HEK293T (cell line): ENCODE results near the gene ITGA3.

Experiments
- FOXA1 ChIP-seq: fragments of 450-650 bp; IDR thresholded peaks from 2 replicates; pipeline ENCODE4 v1.6.1; 2016; ENCODE audit warnings: mild to moderate bottlenecking
- FOXM1 ChIP-seq: fragments of 450-650 bp; IDR thresholded peaks from 2 replicates; pipeline ENCODE4 v1.6.1; 2017; ENCODE audit warnings: mild to moderate bottlenecking, borderline replicate concordance
- HDGF ChIP-seq: fragments of 450-650 bp; IDR thresholded peaks from 2 replicates; pipeline ENCODE4 v1.6.1; 2017; ENCODE audit warnings: antibody characterized with exemption, borderline replicate concordance
- LEF1 ChIP-seq: fragments of 450-650 bp; IDR thresholded peaks from 2 replicates; pipeline ENCODE4 v1.6.1; 2017; ENCODE audit warnings: mild to moderate bottlenecking, borderline replicate concordance
- SP1 ChIP-seq: fragments of 450-650 bp; IDR thresholded peaks from 2 replicates; pipeline ENCODE4 v1.6.1; 2017
- SUZ12 ChIP-seq: fragments of 450-650 bp; IDR thresholded peaks from 2 replicates; pipeline ENCODE4 v1.6.1; 2016; ENCODE audit warnings: mild to moderate bottlenecking
- TF ChIP-seq, protein P1 (sequence below): fragments of 450-650 bp; IDR thresholded peaks from 2 replicates; pipeline ENCODE4 v1.6.1; 2016

GRCh38 chr17:50103941-50104340 lies 48.0 kb downstream of the ITGA3 start:
- no peak for TF ChIP-seq SP1
- TF ChIP-seq LEF1: no peak
- no peak for TF ChIP-seq FOXM1
- TF ChIP-seq SUZ12: no peak
- TF ChIP-seq HDGF: no peak
- TF ChIP-seq FOXA1: no peak
- TF ChIP-seq, protein P1, sequence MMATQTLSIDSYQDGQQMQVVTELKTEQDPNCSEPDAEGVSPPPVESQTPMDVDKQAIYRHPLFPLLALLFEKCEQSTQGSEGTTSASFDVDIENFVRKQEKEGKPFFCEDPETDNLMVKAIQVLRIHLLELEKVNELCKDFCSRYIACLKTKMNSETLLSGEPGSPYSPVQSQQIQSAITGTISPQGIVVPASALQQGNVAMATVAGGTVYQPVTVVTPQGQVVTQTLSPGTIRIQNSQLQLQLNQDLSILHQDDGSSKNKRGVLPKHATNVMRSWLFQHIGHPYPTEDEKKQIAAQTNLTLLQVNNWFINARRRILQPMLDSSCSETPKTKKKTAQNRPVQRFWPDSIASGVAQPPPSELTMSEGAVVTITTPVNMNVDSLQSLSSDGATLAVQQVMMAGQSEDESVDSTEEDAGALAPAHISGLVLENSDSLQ: no peak
